ENCODE data around the gene CTXND1. TPM values are rescaled to one million over a fixed set of nuclear protein-coding genes. Genes with fewer than 3 reads are reported as not detected.

The CTXND1 gene
- total and polyA plus RNA-seq, 2 of the 8 experiments (the other 6 are each of a cell fraction or from before 2014, with no cell fraction given), result 0.03 TPM; not detected in 1

GRCh38 chr15:80177156-80177555 lies 74.9 kb downstream of the CTXND1 start:
- no peak overlapping the region for H3K4me3 ChIP-seq (ENCODE audit: extremely low read depth in 1 of 4, insufficient read depth in 2 of 4, low read depth in 3 of 4, low read length in 4 of 4)
- no peak for DNase-seq (ENCODE audit: low read depth in 1 of 2, low spot score in 2 of 2)
- CTCF ChIA-PET (ENCODE audit: partially characterized antibody), result interaction anchor here (1.2 to 2.1 kb wide), 7 partner anchors 16 to 323 kb away, joined by 3 to 6 read pairs (median 4); no protein-coding TSS in a partner anchor

More at GRCh38 chr15:80177156-80177555, 74.9 kb downstream of the CTXND1 start:
- Histone ChIP-seq H3K27me3 (replicated peaks in 1 of 4; ENCODE audit: control insufficient read depth in 3 of 4, extremely low read depth in 1 of 4, insufficient read depth in 3 of 4, low read length in 3 of 4) (no peaks in the 10 kb centered on the region), H2BK5ac (ENCODE audit: low read depth, low read length) (no peak overlapping the region), H3K23me2 (ENCODE audit: low read depth, low read length) (no peaks in the 10 kb centered on the region), H3K4me2 (ENCODE audit: insufficient read depth in 1 of 2, low read depth in 2 of 2, low read length in 2 of 2) (no peak overlapping the region), H3K9me3 (ENCODE audit: insufficient read depth in 2 of 2, low read depth in 1 of 2, low read length in 1 of 2) (no peaks in the 10 kb centered on the region), H3K18ac (ENCODE audit: extremely low read depth, low read length) (no peak overlapping the region), H3K36me3 (ENCODE audit: control insufficient read depth in 2 of 4, insufficient read depth in 4 of 4, low read length in 3 of 4) (0 out of 8 replicates have a peak, but pooled peaks cover 0 to 5% (median 0%) of the 10 kb centered on the region in 4 experiments), H3K79me2 (ENCODE audit: control insufficient read depth in 1 of 2, insufficient read depth in 2 of 2, low read length in 2 of 2) (no peaks in the 10 kb centered on the region), H3K9ac (replicated peaks in 1 of 4; ENCODE audit: extremely low read depth in 1 of 4, low read depth in 3 of 4, low read length in 3 of 4) (no peak overlapping the region), H2AFZ (ENCODE audit: low read length) (no peak overlapping the region), H3K23ac (ENCODE audit: insufficient read length) (no peak overlapping the region), H3K27ac (ENCODE audit: low read depth, low read length) (no peak overlapping the region), H2AK5ac (ENCODE audit: low read depth, low read length) (no peak overlapping the region), H4K5ac (ENCODE audit: insufficient read length, low read depth, low read length) (no peak overlapping the region), H3K4me1 (replicated peaks in 1 of 4; ENCODE audit: control insufficient read depth in 3 of 4, insufficient read depth in 4 of 4, low read length in 3 of 4) (no peaks in the 10 kb centered on the region), H3K4ac (replicated peaks; ENCODE audit: insufficient read length, low read depth, low read length) (no peak overlapping the region), H3K14ac (ENCODE audit: insufficient read length) (no peak overlapping the region), H4K91ac (replicated peaks; ENCODE audit: insufficient read length, low read length) (no peak overlapping the region), H2BK20ac (ENCODE audit: low read length) (no peak overlapping the region), H3K56ac (replicated peaks; ENCODE audit: insufficient read length, low read depth, low read length) (no peak overlapping the region), H2BK120ac (replicated peaks; ENCODE audit: low read depth, low read length) (no peak overlapping the region), H2BK12ac (ENCODE audit: low read depth, low read length) (no peak overlapping the region), H4K20me1 (replicated peaks in 1 of 2; ENCODE audit: control insufficient read depth in 1 of 2, insufficient read depth in 2 of 2, low read length in 2 of 2) (no peaks in the 10 kb centered on the region), H4K8ac (ENCODE audit: extremely low read depth, insufficient read depth, low read length) (no peak overlapping the region), H2BK15ac (ENCODE audit: low read length) (no peak overlapping the region), H3K79me1 (ENCODE audit: low read depth, low read length) (no peaks in the 10 kb centered on the region)
- POLR2A ChIA-PET (ENCODE audit: partially characterized antibody), result no interaction called here
- FAIRE-seq, result no peak
- WGBS, 2 experiments (ENCODE audit: extremely low coverage in 1 of 2, insufficient coverage in 1 of 2, insufficient read length in 1 of 2, insufficient replicate concordance in 2 of 2, low coverage in 1 of 2, low lambda C conversion rate in 2 of 2, missing lambda C conversion rate in 1 of 2), result 86% methylated on average over 2 of the region's 2 CpGs; no CpG with 5 or more reads in 1 of the 2 experiments
- no peak for TF ChIP-seq CEBPB (IDR thresholded peaks at IDR 0.05; ENCODE audit: low read depth, low read length)
- no peak for TF ChIP-seq RAD21 (IDR thresholded peaks at IDR 0.05 in 1 of 2, conservative IDR thresholded peaks at IDR 0.05 in 1 of 2; ENCODE audit: low read depth in 2 of 2, low read length in 2 of 2)
- TF ChIP-seq KDM1A (IDR thresholded peaks at IDR 0.05; ENCODE audit: borderline replicate concordance, low read length), result no peak

All from H1 (cell line).